Left lung (tissue), 10 donors: ENCODE measurements around the gene RNFT1. TPM values are rescaled to one million over a fixed set of nuclear protein-coding genes. Genes with fewer than 3 reads are reported as not detected.
"Not testable (repeated sequence)": the region's sequence is repeated elsewhere in the genome, so short reads cannot be mapped to it uniquely, and the experiment has no call there.

Source experiments
- ATAC-seq: fragments of 200-7000 bp; cut with Tn5 transposase; one replicate; pipeline ENCODE4 v1.9.1; 2020; ENCODE audit warnings: moderate library complexity
- DNase-seq, 4 donors: peaks; one replicate each; pipeline ENCODE4 v3.0.0-alpha.2; 2013 to 2020
- H3K27ac ChIP-seq, 2 donors: fragments of 200-600 bp; sonication (generic) in 1 of 2; one replicate each; pipeline versions ENCODE4 v1.5.0 to v1.8.0; 2020 to 2021
- H3K27me3 ChIP-seq, 2 donors: fragments of 200-600 bp; sonication (generic) in 1 of 2; one replicate each; pipeline versions ENCODE4 v1.5.0 to v1.8.0; 2020 to 2021
- H3K36me3 ChIP-seq, 2 donors: fragments of 200-600 bp; sonication (generic) in 1 of 2; one replicate each; pipeline versions ENCODE4 v1.5.0 to v1.8.0; 2020 to 2021
- H3K4me1 ChIP-seq, 2 donors: fragments of 200-600 bp; one replicate each; pipeline ENCODE4 v1.8.0; 2021
- H3K4me3 ChIP-seq, 2 donors: fragments of 200-600 bp; sonication (generic) in 1 of 2; one replicate each; pipeline versions ENCODE4 v1.5.0 to v1.8.0; 2020 to 2021; ENCODE audit warnings: mild to moderate bottlenecking in 1 of 2
- H3K9me3 ChIP-seq, 2 donors: fragments of 200-600 bp; sonication (generic) in 1 of 2; one replicate each; pipeline versions ENCODE4 v1.5.0 to v1.8.0; 2020 to 2021
- CTCF ChIP-seq, 2 donors: fragments of 200-600 bp; sonication (generic) in 1 of 2; IDR thresholded peaks; one replicate each; pipeline versions ENCODE4 v1.5.0 to v1.8.0; 2021; ENCODE audit warnings: antibody characterized with exemption in 2 of 2
- intact Hi-C, 2 donors: fragments of 100-400 bp; cut with DNase I; formaldehyde crosslinking; loops; one replicate each; pipeline versions ENCODE4 v1.11.2 to v1.14.2; 2022
- polyA plus RNA-seq, 6 donors: library from polyadenylated mRNA; unstranded; fragments of 120-200 nt; gene quantifications; one replicate each; pipeline ENCODE4 v1.2.1, GENCODE V29; 2013; ENCODE audit not compliant: insufficient read length in 6 of 6
- total RNA-seq, 2 donors: library from RNA; stranded (reverse); fragmentation: NEBNext Ultra II Directional; extraction: Animal tissue kit (Norgen Biotek cat#: 25700); gene quantifications; one replicate each; pipeline ENCODE4 v1.2.1, GENCODE V29; 2021
- donor health status: DM: no; HTN: yes; CAD: no.
- donor health status: DM: no; HTN: no; CAD: no.

RNFT1 gene
- total and polyA plus RNA-seq, 8 donors = 28.1 to 41.5 (median 35.5) TPM

- ATAC-seq = no peak
- DNase-seq = no peak
- peaks cover 0 to 73% of the 10 kb centered on the region in 2 donors for H3K36me3 ChIP-seq
- intact Hi-C loops = no loop called here
- no peak overlapping the region for H3K4me3 ChIP-seq
- H3K27me3 ChIP-seq = no peaks in the 10 kb centered on the region
- no peak for TF ChIP-seq CTCF (IDR thresholded peaks at IDR 0.05)
- H3K9me3 ChIP-seq = no peaks in the 10 kb centered on the region
- no peaks in the 10 kb centered on the region for H3K4me1 ChIP-seq
- H3K27ac ChIP-seq = no peak overlapping the region
Observed at GRCh38 chr17:59950049-59950448, 14.5 kb downstream of the RNFT1 start.

GRCh38 chr17:59947310-59947709, 17.2 kb downstream of the RNFT1 start:
- intact Hi-C loops = not testable (repeated sequence)

GRCh38 chr17:59946433-59946832, 18.1 kb downstream of the RNFT1 start:
- H3K27me3 ChIP-seq, ATAC-seq, intact Hi-C loops: not testable (repeated sequence)

More at GRCh38 chr17:59947310-59947709, 17.2 kb downstream of the RNFT1 start:
- not testable (repeated sequence) for ATAC-seq, H3K4me3 ChIP-seq, H3K27me3 ChIP-seq, H3K27ac ChIP-seq, H3K9me3 ChIP-seq, H3K4me1 ChIP-seq, DNase-seq
- H3K36me3 ChIP-seq = peaks cover 0 to 82% of the 10 kb centered on the region in 2 donors

GRCh38 chr17:59941131-59941530, 23.4 kb downstream of the RNFT1 start:
- no peak for DNase-seq
- no peak for ATAC-seq
- H3K36me3 ChIP-seq = peaks cover 0 to 74% of the 10 kb centered on the region in 2 donors
- no peaks in the 10 kb centered on the region for H3K4me1 ChIP-seq
- H3K4me3 ChIP-seq = no peak overlapping the region
- intact Hi-C loops = no loop called here
- TF ChIP-seq CTCF (IDR thresholded peaks at IDR 0.05) = no peak
- H3K27me3 ChIP-seq = no peaks in the 10 kb centered on the region
- H3K27ac ChIP-seq = no peak overlapping the region
- no peaks in the 10 kb centered on the region for H3K9me3 ChIP-seq

More at GRCh38 chr17:59946433-59946832, 18.1 kb downstream of the RNFT1 start:
- H3K4me1 ChIP-seq, H3K27ac ChIP-seq, H3K4me3 ChIP-seq, H3K9me3 ChIP-seq, DNase-seq: not testable (repeated sequence)
- peaks cover 0 to 90% of the 10 kb centered on the region in 2 donors for H3K36me3 ChIP-seq

- H3K4me1 ChIP-seq, ATAC-seq, intact Hi-C loops, H3K27ac ChIP-seq, H3K9me3 ChIP-seq, DNase-seq, H3K27me3 ChIP-seq, H3K4me3 ChIP-seq: not testable (repeated sequence)
- H3K36me3 ChIP-seq = peaks cover 0 to 74% of the 10 kb centered on the region in 2 donors
Observed at GRCh38 chr17:59940697-59941096, 23.8 kb downstream of the RNFT1 start.

GRCh38 chr17:59933317-59933716, 31.2 kb downstream of the RNFT1 start:
- H3K36me3 ChIP-seq = peaks cover 0 to 97% of the 10 kb centered on the region in 2 donors
- H3K4me1 ChIP-seq, H3K27me3 ChIP-seq, intact Hi-C loops, H3K27ac ChIP-seq, DNase-seq, H3K4me3 ChIP-seq, ATAC-seq, H3K9me3 ChIP-seq: not testable (repeated sequence)

- H3K4me3 ChIP-seq, H3K27ac ChIP-seq, H3K9me3 ChIP-seq, DNase-seq, H3K27me3 ChIP-seq, intact Hi-C loops, H3K4me1 ChIP-seq: not testable (repeated sequence)
- ATAC-seq = peak; percentile 79
- peaks cover 0 to 97% of the 10 kb centered on the region in 2 donors for H3K36me3 ChIP-seq
Observed at GRCh38 chr17:59930768-59931167, 33.8 kb downstream of the RNFT1 start.

- H3K27ac ChIP-seq, H3K4me3 ChIP-seq, H3K4me1 ChIP-seq, H3K27me3 ChIP-seq, DNase-seq, H3K9me3 ChIP-seq, ATAC-seq, intact Hi-C loops: not testable (repeated sequence)
- H3K36me3 ChIP-seq = peaks cover 0 to 97% of the 10 kb centered on the region in 2 donors
Observed at GRCh38 chr17:59930121-59930520, 34.4 kb downstream of the RNFT1 start.

GRCh38 chr17:59920637-59921036, 43.9 kb downstream of the RNFT1 start:
- intact Hi-C loops, ATAC-seq: not testable (repeated sequence)

More at GRCh38 chr17:59920637-59921036, 43.9 kb downstream of the RNFT1 start:
- not testable (repeated sequence) for H3K9me3 ChIP-seq, H3K4me1 ChIP-seq, H3K4me3 ChIP-seq, DNase-seq, H3K27ac ChIP-seq, H3K27me3 ChIP-seq
- H3K36me3 ChIP-seq = peaks cover 0 to 92% of the 10 kb centered on the region in 2 donors
